Neural crest cell (in vitro differentiated cells): ENCODE measurements around the gene BBS4. TPM values are rescaled to one million over a fixed set of nuclear protein-coding genes. Genes with fewer than 3 reads are reported as not detected.

Source experiments
- DNase-seq: peaks from one replicate; pipeline ENCODE4 v3.0.0; 2021; ENCODE audit warnings: low read depth, mixed read lengths, low spot score
- H3K27ac Mint-ChIP-seq: one replicate; pipeline ENCODE4 v1.8.0; 2021; ENCODE audit warnings: mild to moderate bottlenecking, mixed read lengths; ENCODE audit not compliant: unreplicated experiment
- H3K27me3 Mint-ChIP-seq: 2 replicates; pipeline ENCODE4 v1.8.0; 2021; ENCODE audit warnings: low read depth, mild to moderate bottlenecking, mixed read lengths
- H3K36me3 Mint-ChIP-seq: 2 replicates; pipeline ENCODE4 v1.8.0; 2021; ENCODE audit warnings: low read depth, mild to moderate bottlenecking, mixed read lengths
- H3K4me1 Mint-ChIP-seq: 2 replicates; pipeline ENCODE4 v1.8.0; 2021; ENCODE audit warnings: mixed read lengths
- H3K4me3 Mint-ChIP-seq: one replicate; pipeline ENCODE4 v1.8.0; 2021; ENCODE audit warnings: mild to moderate bottlenecking, mixed read lengths
- H3K9me3 Mint-ChIP-seq: 2 replicates; pipeline ENCODE4 v1.8.0; 2021; ENCODE audit warnings: mixed read lengths
- CTCF ChIP-seq: fragments of 200-600 bp; sonication (generic); conservative IDR thresholded peaks from 2 replicates; pipeline ENCODE4 v1.5.0; 2021; ENCODE audit warnings: antibody characterized with exemption, mild to moderate bottlenecking
- total RNA-seq: library from RNA; stranded (reverse); gene quantifications from 2 replicates; pipeline ENCODE4 v1.2.1, GENCODE V29; 2021

The BBS4 gene
- total RNA-seq, 1 donor from 2014 or later = 27.2 TPM

GRCh38 chr15:72754096-72754495, 68.1 kb downstream of the BBS4 start:
- no peak for TF ChIP-seq CTCF
- Mint-ChIP-seq H3K4me3 (no peak overlapping the region), H3K9me3 (no peaks in the 10 kb centered on the region), H3K4me1 (no peaks in the 10 kb centered on the region), H3K36me3 (peaks cover 7% of the 10 kb centered on the region), H3K27ac (no peak overlapping the region), H3K27me3 (no peaks in the 10 kb centered on the region)
- DNase-seq = no peak

GRCh38 chr15:72758182-72758581, 72.2 kb downstream of the BBS4 start:
- DNase-seq = no peak
- no peaks in the 10 kb centered on the region for H3K27me3 Mint-ChIP-seq
- no peaks in the 10 kb centered on the region for H3K4me1 Mint-ChIP-seq
- no peak overlapping the region for H3K4me3 Mint-ChIP-seq
- no peak overlapping the region for H3K27ac Mint-ChIP-seq
- peaks cover 13% of the 10 kb centered on the region for H3K36me3 Mint-ChIP-seq
- no peaks in the 10 kb centered on the region for H3K9me3 Mint-ChIP-seq
- TF ChIP-seq CTCF = no peak

- no peaks in the 10 kb centered on the region for H3K4me1 Mint-ChIP-seq
- H3K36me3 Mint-ChIP-seq = peaks cover 11% of the 10 kb centered on the region
- no peak overlapping the region for H3K4me3 Mint-ChIP-seq
- no peaks in the 10 kb centered on the region for H3K27me3 Mint-ChIP-seq
- no peak overlapping the region for H3K27ac Mint-ChIP-seq
- no peak for DNase-seq
- TF ChIP-seq CTCF = no peak
- H3K9me3 Mint-ChIP-seq = no peaks in the 10 kb centered on the region
These were observed 74.7 kb downstream of the BBS4 start for GRCh38 chr15:72760590-72761260.

GRCh38 chr15:72764656-72765055, 78.6 kb downstream of the BBS4 start:
- Mint-ChIP-seq H3K4me1 (no peaks in the 10 kb centered on the region), H3K27ac (no peak overlapping the region), H3K36me3 (peaks cover 41% of the 10 kb centered on the region), H3K4me3 (no peak overlapping the region), H3K9me3 (peaks cover 6% of the 10 kb centered on the region), H3K27me3 (no peaks in the 10 kb centered on the region)
- no peak for DNase-seq
- no peak for TF ChIP-seq CTCF

GRCh38 chr15:72766025-72766424, 80.0 kb downstream of the BBS4 start:
- no peak for DNase-seq
- Mint-ChIP-seq H3K4me1 (no peaks in the 10 kb centered on the region), H3K4me3 (no peak overlapping the region), H3K27ac (no peak overlapping the region), H3K27me3 (no peaks in the 10 kb centered on the region), H3K9me3 (peaks cover 6% of the 10 kb centered on the region), H3K36me3 (peaks cover 49% of the 10 kb centered on the region)
- TF ChIP-seq CTCF = no peak
